ENCODE data around the gene PPP2R5C.
"Not testable (repeated sequence)": the region's sequence is repeated elsewhere in the genome, so short reads cannot be mapped to it uniquely, and the experiment has no call there.

PPP2R5C gene

GRCh38 chr14:101717663-101718490 is 43.6 kb upstream of the PPP2R5C start:
- no peak overlapping the region for H3K4me3 ChIP-seq (ENCODE audit: low read length)
- DNase-seq (ENCODE audit: low read depth) = no peak
- H3K36me3 ChIP-seq (ENCODE audit: control insufficient read depth, insufficient read depth, low read length, severe bottlenecking) = no peaks in the 10 kb centered on the region
- peaks cover 8% of the 10 kb centered on the region for H3K9me3 ChIP-seq (ENCODE audit: control insufficient read depth, low read length)
- H3K27me3 ChIP-seq (replicated peaks; ENCODE audit: control insufficient read depth, insufficient read depth, low read length) = peaks cover 8% of the 10 kb centered on the region
- no peak overlapping the region for H3K9ac ChIP-seq (ENCODE audit: low read length)
- no peaks in the 10 kb centered on the region for H3K4me1 ChIP-seq (ENCODE audit: control insufficient read depth, insufficient read depth, low read length)

GRCh38 chr14:101719045-101719645 is 42.4 kb upstream of the PPP2R5C start:
- H3K9me3 ChIP-seq (ENCODE audit: control insufficient read depth, low read length) = peaks cover 5% of the 10 kb centered on the region
- DNase-seq (ENCODE audit: low read depth) = no peak
- H3K4me3 ChIP-seq (ENCODE audit: low read length) = no peak overlapping the region
- H3K36me3 ChIP-seq (ENCODE audit: control insufficient read depth, insufficient read depth, low read length, severe bottlenecking) = no peaks in the 10 kb centered on the region
- peaks cover 8% of the 10 kb centered on the region for H3K27me3 ChIP-seq (replicated peaks; ENCODE audit: control insufficient read depth, insufficient read depth, low read length)
- no peaks in the 10 kb centered on the region for H3K4me1 ChIP-seq (ENCODE audit: control insufficient read depth, insufficient read depth, low read length)
- no peak overlapping the region for H3K9ac ChIP-seq (ENCODE audit: low read length)

- no peak for DNase-seq (ENCODE audit: low read depth)
- peaks cover under 1% of the 10 kb centered on the region for H3K9me3 ChIP-seq (ENCODE audit: control insufficient read depth, low read length)
- no peaks in the 10 kb centered on the region for H3K36me3 ChIP-seq (ENCODE audit: control insufficient read depth, insufficient read depth, low read length, severe bottlenecking)
- H3K27me3 ChIP-seq (replicated peaks; ENCODE audit: control insufficient read depth, insufficient read depth, low read length) = peaks cover 8% of the 10 kb centered on the region
- no peaks in the 10 kb centered on the region for H3K4me1 ChIP-seq (ENCODE audit: control insufficient read depth, insufficient read depth, low read length)
- no peak overlapping the region for H3K4me3 ChIP-seq (ENCODE audit: low read length)
- no peak overlapping the region for H3K9ac ChIP-seq (ENCODE audit: low read length)
These were observed 41.8 kb upstream of the PPP2R5C start for GRCh38 chr14:101719708-101720107.

- no peak for DNase-seq (ENCODE audit: low read depth)
- Histone ChIP-seq H3K4me3 (ENCODE audit: low read length) (no peak overlapping the region), H3K4me1 (ENCODE audit: control insufficient read depth, insufficient read depth, low read length) (no peaks in the 10 kb centered on the region), H3K27me3 (replicated peaks; ENCODE audit: control insufficient read depth, insufficient read depth, low read length) (peaks cover 8% of the 10 kb centered on the region), H3K36me3 (ENCODE audit: control insufficient read depth, insufficient read depth, low read length, severe bottlenecking) (no peaks in the 10 kb centered on the region), H3K9me3 (ENCODE audit: control insufficient read depth, low read length) (no peaks in the 10 kb centered on the region), H3K9ac (ENCODE audit: low read length) (no peak overlapping the region)
These were observed 40.4 kb upstream of the PPP2R5C start for GRCh38 chr14:101721111-101721510.

GRCh38 chr14:101721951-101722661 is 39.4 kb upstream of the PPP2R5C start:
- no peaks in the 10 kb centered on the region for H3K36me3 ChIP-seq (ENCODE audit: control insufficient read depth, insufficient read depth, low read length, severe bottlenecking)
- no peaks in the 10 kb centered on the region for H3K4me1 ChIP-seq (ENCODE audit: control insufficient read depth, insufficient read depth, low read length)
- H3K4me3 ChIP-seq (ENCODE audit: low read length) = no peak overlapping the region
- H3K9ac ChIP-seq (ENCODE audit: low read length) = no peak overlapping the region
- peaks cover 15% of the 10 kb centered on the region for H3K27me3 ChIP-seq (replicated peaks; ENCODE audit: control insufficient read depth, insufficient read depth, low read length)
- DNase-seq (ENCODE audit: low read depth) = peak; percentile 16
- H3K9me3 ChIP-seq (ENCODE audit: control insufficient read depth, low read length) = no peaks in the 10 kb centered on the region

- no peak for DNase-seq (ENCODE audit: low read depth)
- H3K4me3 ChIP-seq (ENCODE audit: low read length) = no peak overlapping the region
- no peaks in the 10 kb centered on the region for H3K9me3 ChIP-seq (ENCODE audit: control insufficient read depth, low read length)
- H3K36me3 ChIP-seq (ENCODE audit: control insufficient read depth, insufficient read depth, low read length, severe bottlenecking) = no peaks in the 10 kb centered on the region
- H3K27me3 ChIP-seq (replicated peaks; ENCODE audit: control insufficient read depth, insufficient read depth, low read length) = peaks cover 22% of the 10 kb centered on the region
- no peaks in the 10 kb centered on the region for H3K4me1 ChIP-seq (ENCODE audit: control insufficient read depth, insufficient read depth, low read length)
- no peak overlapping the region for H3K9ac ChIP-seq (ENCODE audit: low read length)
These were observed 38.4 kb upstream of the PPP2R5C start for GRCh38 chr14:101723061-101723595.

GRCh38 chr14:101725652-101726051 is 35.9 kb upstream of the PPP2R5C start:
- H3K4me1 ChIP-seq (ENCODE audit: control insufficient read depth, insufficient read depth, low read length); H3K36me3 ChIP-seq (ENCODE audit: control insufficient read depth, insufficient read depth, low read length, severe bottlenecking); DNase-seq (ENCODE audit: low read depth); H3K9me3 ChIP-seq (ENCODE audit: control insufficient read depth, low read length); H3K9ac ChIP-seq (ENCODE audit: low read length); H3K4me3 ChIP-seq (ENCODE audit: low read length): not testable (repeated sequence)
- H3K27me3 ChIP-seq (replicated peaks; ENCODE audit: control insufficient read depth, insufficient read depth, low read length) = peaks cover 14% of the 10 kb centered on the region

GRCh38 chr14:101726295-101726953 is 35.1 kb upstream of the PPP2R5C start:
- Histone ChIP-seq H3K27me3 (replicated peaks; ENCODE audit: control insufficient read depth, insufficient read depth, low read length) (peaks cover 14% of the 10 kb centered on the region), H3K9me3 (ENCODE audit: control insufficient read depth, low read length) (no peaks in the 10 kb centered on the region), H3K4me1 (ENCODE audit: control insufficient read depth, insufficient read depth, low read length) (peaks cover 7% of the 10 kb centered on the region), H3K4me3 (ENCODE audit: low read length) (no peak overlapping the region), H3K36me3 (ENCODE audit: control insufficient read depth, insufficient read depth, low read length, severe bottlenecking) (no peaks in the 10 kb centered on the region), H3K9ac (ENCODE audit: low read length) (no peak overlapping the region)
- DNase-seq (ENCODE audit: low read depth) = no peak

- Histone ChIP-seq H3K9me3 (ENCODE audit: control insufficient read depth, low read length) (no peaks in the 10 kb centered on the region), H3K27me3 (replicated peaks; ENCODE audit: control insufficient read depth, insufficient read depth, low read length) (peaks cover 14% of the 10 kb centered on the region), H3K4me3 (ENCODE audit: low read length) (no peak overlapping the region), H3K36me3 (ENCODE audit: control insufficient read depth, insufficient read depth, low read length, severe bottlenecking) (no peaks in the 10 kb centered on the region), H3K9ac (ENCODE audit: low read length) (no peak overlapping the region), H3K4me1 (ENCODE audit: control insufficient read depth, insufficient read depth, low read length) (peaks cover 10% of the 10 kb centered on the region)
- DNase-seq (ENCODE audit: low read depth) = no peak
These were observed 34.6 kb upstream of the PPP2R5C start for GRCh38 chr14:101726954-101727302.

- Histone ChIP-seq H3K27me3 (replicated peaks; ENCODE audit: control insufficient read depth, insufficient read depth, low read length) (peaks cover 14% of the 10 kb centered on the region), H3K4me1 (ENCODE audit: control insufficient read depth, insufficient read depth, low read length) (peaks cover 10% of the 10 kb centered on the region), H3K4me3 (ENCODE audit: low read length) (no peak overlapping the region), H3K36me3 (ENCODE audit: control insufficient read depth, insufficient read depth, low read length, severe bottlenecking) (no peaks in the 10 kb centered on the region), H3K9ac (ENCODE audit: low read length) (no peak overlapping the region), H3K9me3 (ENCODE audit: control insufficient read depth, low read length) (no peaks in the 10 kb centered on the region)
- no peak for DNase-seq (ENCODE audit: low read depth)
These were observed 33.7 kb upstream of the PPP2R5C start for GRCh38 chr14:101727611-101728366.

Measured in adipocyte (in vitro differentiated cells).